WI38 (cell line): ENCODE data around the gene NFIX.

ENCODE experiments used
- H3K4me3 ChIP-seq: 2 replicates; pipeline ENCODE4 v1.5.1; 2011; ENCODE audit warnings: low read depth, mild to moderate bottlenecking, control low read depth, low read length
- TF ChIP-seq, protein P1 (sequence below): IDR thresholded peaks from 2 replicates; pipeline ENCODE4 v1.5.1; 2012; ENCODE audit warnings: low read depth, mild to moderate bottlenecking, control low read depth, low read length

Gene NFIX

DNA sequence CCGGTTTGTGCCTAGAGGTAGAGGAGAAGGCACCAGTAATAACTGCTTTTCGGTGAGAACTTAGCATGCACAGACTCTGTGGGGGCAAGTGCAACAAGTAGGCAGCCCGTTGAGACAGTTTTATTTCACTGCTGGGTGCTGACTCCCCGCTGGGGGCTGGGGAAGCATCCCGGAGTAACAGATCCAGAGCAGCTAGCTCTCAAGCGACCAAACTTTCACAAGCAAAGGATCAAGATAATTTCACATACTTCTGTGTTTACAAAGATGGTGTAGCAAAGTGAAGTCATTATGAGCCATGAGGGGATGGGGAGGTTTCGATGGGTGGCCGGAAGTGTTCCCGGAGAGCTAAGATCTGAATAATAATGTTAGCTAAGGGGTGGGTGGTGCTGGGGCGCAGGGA is 125.5 kb downstream of the NFIX start:
- peak overlapping the region; percentile 73 for H3K4me3 ChIP-seq
- TF ChIP-seq, protein P1, sequence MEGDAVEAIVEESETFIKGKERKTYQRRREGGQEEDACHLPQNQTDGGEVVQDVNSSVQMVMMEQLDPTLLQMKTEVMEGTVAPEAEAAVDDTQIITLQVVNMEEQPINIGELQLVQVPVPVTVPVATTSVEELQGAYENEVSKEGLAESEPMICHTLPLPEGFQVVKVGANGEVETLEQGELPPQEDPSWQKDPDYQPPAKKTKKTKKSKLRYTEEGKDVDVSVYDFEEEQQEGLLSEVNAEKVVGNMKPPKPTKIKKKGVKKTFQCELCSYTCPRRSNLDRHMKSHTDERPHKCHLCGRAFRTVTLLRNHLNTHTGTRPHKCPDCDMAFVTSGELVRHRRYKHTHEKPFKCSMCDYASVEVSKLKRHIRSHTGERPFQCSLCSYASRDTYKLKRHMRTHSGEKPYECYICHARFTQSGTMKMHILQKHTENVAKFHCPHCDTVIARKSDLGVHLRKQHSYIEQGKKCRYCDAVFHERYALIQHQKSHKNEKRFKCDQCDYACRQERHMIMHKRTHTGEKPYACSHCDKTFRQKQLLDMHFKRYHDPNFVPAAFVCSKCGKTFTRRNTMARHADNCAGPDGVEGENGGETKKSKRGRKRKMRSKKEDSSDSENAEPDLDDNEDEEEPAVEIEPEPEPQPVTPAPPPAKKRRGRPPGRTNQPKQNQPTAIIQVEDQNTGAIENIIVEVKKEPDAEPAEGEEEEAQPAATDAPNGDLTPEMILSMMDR: no peak

DNA sequence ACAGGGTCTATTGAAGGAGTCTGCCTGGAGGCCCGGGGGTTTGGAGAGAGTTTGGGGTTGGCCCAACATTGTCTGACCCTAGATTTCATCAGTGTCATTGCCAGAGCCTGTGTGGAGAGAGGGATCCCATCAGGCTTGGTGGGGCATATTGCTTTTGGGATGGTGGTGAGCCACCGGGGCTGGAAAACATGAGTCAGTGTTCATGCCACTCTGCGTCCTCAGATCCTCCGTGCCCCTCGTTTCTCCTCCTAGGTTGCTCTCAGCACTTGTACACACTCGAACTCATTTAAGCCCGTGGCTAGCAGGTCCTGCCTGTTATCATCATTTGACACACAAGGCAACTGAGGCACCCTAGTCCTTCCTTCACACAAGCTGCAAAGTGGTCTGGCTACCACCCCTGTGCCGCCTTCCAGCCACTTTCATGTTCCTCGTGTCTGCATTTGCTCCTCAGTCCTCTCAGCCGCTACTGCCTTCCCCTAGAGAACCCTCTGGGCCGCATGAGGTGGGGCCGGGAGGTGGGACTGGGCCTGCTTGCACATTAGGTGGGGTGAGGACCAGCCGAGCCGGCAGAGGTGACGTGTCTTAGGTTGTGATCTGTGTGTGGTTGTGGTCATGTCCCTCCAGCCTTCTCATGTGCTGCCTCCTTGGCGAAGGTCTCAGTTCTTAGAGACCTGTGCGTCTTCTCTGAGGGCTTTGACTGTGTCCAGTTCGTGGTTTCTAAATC is 126.4 kb downstream of the NFIX start:
- TF ChIP-seq, protein P1: no peak

DNA sequence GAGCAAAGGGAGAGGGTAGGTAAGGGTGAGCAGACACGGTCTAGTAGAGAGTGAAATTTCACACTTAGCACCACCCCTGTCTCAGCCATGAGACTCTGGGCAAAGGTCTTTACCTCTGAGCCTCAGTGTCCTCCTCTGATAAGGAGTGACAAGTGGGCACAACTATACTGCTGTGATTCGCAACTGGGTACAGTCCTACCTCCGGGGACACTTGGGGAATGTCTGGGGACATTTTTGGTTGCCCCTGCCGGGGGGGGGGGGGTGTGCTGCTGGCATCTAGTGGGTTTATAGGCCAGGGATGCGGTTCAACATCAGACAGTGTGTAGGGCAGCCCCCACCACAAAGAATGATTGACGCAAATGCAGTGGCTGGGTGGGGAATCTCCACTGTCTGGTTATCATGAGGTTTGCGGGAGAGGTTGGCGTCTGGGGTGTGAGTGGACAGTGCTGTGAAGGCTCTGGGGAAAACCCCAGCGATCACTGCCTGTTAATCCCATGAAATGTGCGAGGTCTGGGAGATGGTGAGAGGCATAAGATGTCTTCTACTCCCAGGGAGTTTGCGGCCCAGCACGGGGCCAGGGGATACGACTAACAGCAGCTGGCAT is 127.1 kb downstream of the NFIX start:
- H3K4me3 ChIP-seq: no peak overlapping the region
- TF ChIP-seq, protein P1: no peak

More for the DNA sequence above, 126.4 kb downstream of the NFIX start:
- H3K4me3 ChIP-seq: peak overlapping the region; percentile 31

DNA sequence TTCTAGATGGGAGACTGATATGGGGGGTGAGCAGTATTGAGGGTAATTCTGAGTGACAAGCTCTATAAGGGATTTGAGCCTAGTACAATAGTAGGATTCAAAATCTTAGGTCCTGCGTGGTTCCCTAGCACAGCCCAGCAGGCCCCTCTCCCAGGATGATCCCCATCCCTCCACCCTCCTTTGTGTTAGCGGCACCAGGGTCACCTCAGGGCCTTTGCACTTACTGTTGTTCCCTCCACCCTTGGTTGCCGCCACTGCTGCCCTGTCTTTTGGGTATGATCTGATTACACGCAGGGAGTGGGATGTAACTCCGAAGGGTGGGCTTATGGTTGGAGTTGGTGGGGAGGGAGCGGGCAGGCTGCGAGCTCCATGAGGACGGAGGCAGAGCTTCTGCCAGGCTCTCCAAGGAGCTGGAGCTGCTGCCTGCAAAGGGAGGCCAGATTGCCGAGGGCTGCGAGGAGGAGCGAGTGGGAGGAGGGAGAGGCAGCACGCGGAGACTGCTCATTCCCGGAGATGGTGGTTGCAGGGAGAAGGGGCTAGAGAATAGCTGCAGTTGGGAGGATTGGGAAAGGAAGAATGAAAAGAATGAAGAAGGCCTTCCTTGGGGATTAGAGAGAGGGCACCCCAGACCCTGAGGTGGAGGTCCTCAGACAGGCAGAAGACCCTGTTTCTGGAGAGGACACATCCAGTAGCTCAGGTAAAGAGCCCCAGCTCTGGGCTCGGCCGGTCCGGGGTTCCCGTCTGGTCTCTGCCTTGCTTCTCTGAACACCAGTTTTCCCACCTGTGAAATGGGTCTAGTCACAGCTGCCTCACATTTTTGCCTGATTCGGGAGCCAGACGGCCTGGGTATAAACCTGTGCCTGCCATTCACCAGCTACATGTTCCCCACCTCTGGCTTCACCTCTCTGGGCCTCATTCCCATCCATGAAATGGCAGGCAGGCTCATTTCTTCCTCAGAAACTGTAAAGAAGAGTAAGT is 128.0 kb downstream of the NFIX start:
- H3K4me3 ChIP-seq: no peak overlapping the region
- TF ChIP-seq, protein P1: no peak

DNA sequence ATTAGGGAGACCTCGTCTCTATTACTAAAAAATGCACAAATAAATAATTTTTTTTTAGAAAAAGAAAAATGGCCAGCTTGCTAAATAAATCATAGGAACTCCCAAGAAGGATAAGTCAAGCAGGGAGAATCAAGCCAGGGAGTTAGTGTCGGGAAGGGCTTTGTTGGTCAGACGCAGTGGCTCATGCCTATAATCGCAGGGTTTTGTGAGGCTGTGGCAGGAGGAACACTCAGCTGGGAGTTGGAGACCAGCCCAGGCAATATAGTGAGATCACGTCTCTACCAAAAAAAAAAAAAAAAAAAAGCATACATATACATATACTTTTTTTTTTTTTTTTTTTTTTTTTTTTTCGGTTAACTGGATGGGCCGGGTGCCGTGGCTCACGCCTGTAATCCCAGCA is 131.8 kb downstream of the NFIX start:
- no peak overlapping the region for H3K4me3 ChIP-seq
- TF ChIP-seq, protein P1: no peak

DNA sequence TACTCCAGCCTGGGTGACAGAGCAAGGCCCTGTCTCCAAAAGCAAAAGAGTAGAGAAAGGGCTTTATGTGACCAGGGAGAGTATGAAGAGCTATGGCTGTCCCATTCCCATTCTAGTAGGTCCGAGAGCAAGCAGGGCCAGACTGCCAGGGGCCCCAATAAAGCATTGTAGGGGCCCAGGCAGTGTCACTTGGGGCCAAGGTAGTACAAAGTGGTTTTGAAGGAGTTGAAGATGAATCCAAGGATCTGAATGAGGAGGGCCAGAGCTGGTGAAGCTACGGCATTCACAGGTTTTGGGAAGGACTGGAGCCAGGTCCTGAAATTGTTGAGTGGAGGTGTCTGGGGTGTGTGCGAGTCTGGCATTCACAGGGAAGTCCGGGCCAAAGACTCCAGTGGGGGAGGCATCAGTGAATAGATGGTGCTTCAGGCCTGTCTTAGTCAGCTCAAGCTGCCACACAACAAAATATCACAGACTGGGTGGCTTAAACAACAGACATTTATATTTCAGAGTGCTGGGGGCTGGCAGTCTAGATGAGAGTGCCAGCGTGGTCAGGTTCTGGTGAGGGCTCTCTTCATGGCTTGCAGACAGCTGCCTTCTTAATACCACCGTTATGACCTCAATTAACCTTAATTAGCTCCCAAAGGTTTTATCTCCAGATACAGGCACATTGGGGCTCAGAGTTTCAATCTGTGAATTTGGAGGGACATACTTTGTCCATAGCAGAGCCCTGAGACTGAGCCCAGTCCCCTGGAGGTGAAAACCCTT is 132.7 kb downstream of the NFIX start:
- TF ChIP-seq, protein P1: no peak
- no peak overlapping the region for H3K4me3 ChIP-seq
